ENCODE measurements around the gene SULT1A2.
"Not testable (repeated sequence)": the region's sequence is repeated elsewhere in the genome, so short reads cannot be mapped to it uniquely, and the experiment has no call there.

The SULT1A2 gene

GRCh38 chr16:28589930-28590329 lies 6.9 kb downstream of the SULT1A2 start:
- FAIRE-seq = no peak

DNA sequence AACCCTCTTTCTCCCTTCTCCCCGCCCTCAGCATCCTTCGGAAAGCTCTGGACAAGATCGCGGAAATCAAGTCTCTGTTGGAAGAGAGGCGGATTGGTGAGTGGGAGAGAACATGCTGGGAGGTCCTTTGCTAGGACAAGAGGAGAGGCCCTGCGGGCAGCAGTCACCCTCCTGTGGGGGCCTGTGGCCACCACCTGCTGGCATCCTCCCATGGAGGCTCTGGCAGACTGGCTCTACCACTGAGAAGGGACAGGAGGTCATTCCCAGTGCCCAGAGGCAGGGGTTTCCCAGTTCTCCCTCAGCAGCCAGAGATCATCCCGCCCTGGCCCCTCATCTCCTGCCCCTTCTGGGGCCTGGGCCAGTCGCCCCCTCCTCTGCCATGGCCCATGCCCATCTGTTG lies 7.8 kb downstream of the SULT1A2 start:
- no peak for FAIRE-seq

GRCh38 chr16:28587386-28587785 lies 9.5 kb downstream of the SULT1A2 start:
- FAIRE-seq = no peak

DNA sequence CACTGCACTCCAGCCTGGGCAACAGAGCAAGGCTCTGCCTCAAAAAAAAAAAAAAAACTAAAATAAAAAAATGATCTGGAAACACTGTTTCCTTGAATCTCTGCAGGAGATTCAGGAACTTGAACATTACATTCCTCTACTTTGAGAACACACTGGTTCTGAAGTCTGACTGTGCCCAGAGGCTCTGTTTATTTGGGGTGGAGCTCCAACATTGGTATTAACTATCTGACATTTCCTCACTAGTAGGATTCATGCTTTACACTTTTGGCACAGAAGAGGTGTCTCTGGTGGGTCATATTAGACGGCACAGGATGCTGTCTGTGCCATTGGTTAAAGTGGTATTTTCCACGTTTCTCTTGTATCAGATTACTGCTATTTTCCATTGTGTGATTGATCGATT lies 10.4 kb downstream of the SULT1A2 start:
- no peak for FAIRE-seq

- no peak for FAIRE-seq
Observed at GRCh38 chr16:28585674-28586073, 11.2 kb downstream of the SULT1A2 start.

- FAIRE-seq = no peak
Observed at GRCh38 chr16:28580726-28581315, 16.0 kb downstream of the SULT1A2 start.

DNA sequence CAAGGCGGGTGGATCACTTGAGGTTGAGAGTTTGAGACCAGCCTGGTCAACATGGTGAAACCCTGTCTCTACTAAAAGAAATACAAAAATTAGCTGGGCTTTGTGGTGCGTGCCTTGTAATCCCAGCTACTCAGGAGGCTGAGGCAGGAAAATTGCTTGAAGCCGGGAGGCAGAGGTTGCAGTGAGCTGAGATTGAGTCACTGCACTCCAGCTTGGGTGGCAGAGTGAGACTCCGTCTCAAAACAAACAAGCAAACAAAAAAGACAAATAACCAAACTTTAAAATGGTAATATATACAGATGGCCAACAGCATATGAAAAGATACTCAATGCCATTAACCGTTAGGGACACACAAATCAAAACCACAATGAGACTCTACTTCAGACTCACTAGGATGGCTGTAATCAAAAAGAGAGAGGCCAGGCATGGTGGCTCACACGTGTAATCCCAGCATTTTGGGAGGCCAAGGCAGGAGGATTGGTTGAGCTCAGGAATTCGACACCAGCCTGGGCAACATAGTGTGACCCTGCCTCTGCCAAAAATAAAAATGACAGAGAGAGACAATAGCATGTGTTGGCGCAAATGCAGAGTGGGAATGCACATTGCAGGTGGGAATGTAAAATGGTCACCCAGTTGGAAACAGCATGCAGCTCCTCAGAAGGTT lies 21.3 kb downstream of the SULT1A2 start:
- no peak for FAIRE-seq

GRCh38 chr16:28574925-28575324 lies 21.9 kb downstream of the SULT1A2 start:
- no peak for FAIRE-seq

GRCh38 chr16:28573738-28574718 lies 22.8 kb downstream of the SULT1A2 start:
- FAIRE-seq = no peak

- FAIRE-seq = no peak
Observed at GRCh38 chr16:28572696-28573510, 23.9 kb downstream of the SULT1A2 start.

DNA sequence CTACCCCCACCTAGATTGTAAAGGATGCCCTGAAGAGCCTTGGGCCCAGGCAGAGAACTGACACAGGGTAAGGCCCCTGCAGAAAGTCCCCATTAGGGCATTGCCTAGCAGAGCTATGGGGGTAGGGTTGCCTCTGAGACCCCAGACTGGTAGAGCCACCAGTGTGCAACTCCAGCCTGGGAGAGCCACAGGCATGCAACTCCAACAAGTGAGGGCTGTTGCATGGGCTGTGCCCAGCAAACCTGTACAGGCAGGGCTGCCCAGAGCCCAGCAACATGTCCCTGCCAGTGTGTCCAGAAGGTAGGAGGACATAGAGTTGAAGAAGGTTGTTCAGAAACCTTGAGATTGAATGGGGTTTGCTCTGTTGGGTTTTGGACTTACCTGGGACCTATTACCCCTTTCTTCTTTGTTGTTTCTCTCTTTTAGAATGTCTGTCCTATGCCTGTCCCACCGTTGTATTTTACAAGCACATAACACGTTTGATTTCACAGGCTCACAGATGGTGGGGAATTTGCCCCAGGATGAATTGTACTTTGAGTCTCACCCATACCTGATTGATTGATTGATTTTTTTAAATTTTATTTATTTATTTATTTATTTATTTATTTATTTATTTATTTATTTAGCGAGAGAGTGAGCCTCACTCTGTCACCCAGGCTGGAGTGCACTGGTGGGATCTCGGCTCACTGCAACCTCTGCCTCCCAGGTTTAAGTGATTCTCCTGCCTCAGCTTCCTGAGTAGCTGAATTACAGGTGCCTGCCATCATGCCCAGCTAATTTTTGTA lies 26.7 kb downstream of the SULT1A2 start:
- no peak for FAIRE-seq

DNA sequence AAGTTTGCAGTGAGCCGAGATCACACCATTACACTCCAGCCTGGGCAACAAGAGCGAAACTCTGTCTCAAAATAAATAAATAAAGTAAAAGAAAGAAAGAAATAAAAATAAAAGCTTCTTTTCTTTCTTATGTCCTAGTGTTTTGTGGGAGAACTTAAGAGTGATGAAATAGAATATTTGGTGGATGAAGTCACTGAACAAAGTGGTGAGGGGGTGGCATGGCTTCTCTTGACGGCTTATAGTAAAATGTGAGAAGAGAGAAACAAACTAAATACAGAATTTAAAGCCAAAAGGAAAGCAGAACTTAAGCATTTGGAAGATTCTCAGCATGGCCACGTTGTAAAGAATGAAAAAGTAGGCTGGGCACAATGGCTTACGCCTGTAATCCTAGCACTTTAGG lies 27.8 kb downstream of the SULT1A2 start:
- FAIRE-seq = no peak

DNA sequence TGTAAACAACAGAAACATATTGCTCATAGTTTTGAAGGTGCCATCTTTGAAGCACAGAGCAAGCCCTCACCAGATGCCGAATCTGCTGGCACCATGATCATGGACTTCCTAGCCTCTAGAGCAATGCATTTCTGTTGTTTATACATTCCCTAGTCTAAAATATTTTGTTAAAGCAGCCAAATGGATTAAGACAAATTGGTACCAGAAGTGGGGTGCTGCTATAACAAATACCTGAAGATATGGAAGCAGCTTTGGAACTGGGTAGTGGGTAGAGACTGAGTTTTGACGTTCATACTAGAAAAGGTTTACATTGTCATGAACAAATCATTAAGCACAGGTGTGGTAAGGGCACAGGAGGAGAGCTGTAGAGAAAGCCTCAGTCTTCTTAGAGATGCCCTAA lies 29.6 kb downstream of the SULT1A2 start:
- FAIRE-seq = no peak

- not testable (repeated sequence) for FAIRE-seq
Observed at GRCh38 chr16:28566233-28566925, 30.5 kb downstream of the SULT1A2 start.

GRCh38 chr16:28563218-28563617 lies 33.6 kb downstream of the SULT1A2 start:
- FAIRE-seq = no peak

GRCh38 chr16:28562199-28562598 lies 34.7 kb downstream of the SULT1A2 start:
- no peak for FAIRE-seq

DNA sequence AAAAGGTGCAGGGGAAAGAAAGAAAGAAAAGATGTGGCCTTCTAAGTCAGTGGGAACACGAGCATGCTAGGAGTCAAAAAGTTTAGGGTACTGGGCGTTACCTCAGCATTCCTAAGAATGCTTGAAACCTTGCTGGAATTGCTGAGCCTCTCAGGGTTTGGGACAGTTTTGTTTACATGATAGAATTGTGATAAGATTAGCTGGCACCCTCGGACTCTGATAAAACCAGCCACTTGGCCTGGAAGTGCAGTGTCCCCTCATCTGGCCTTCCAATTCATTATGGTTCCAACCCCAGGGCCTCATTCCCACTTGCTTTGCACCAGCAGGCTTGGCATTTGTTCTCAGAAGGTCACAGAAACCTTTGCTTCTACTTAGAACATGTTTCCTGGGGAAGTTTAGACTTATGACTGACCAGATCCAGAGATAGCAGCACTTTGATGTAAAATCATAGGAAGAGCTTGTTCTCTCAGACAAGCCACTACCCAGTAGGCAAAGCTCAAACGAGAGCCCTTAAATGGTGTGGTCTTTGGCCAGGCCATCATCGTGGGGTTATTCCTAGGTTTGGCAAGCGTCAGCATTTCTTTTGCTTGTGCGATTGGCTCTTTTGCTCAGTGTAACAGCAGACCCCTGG lies 35.2 kb downstream of the SULT1A2 start:
- no peak for FAIRE-seq

GRCh38 chr16:28558456-28558855 lies 38.4 kb downstream of the SULT1A2 start:
- FAIRE-seq = no peak

GRCh38 chr16:28556914-28557320 lies 39.9 kb downstream of the SULT1A2 start:
- no peak for FAIRE-seq

DNA sequence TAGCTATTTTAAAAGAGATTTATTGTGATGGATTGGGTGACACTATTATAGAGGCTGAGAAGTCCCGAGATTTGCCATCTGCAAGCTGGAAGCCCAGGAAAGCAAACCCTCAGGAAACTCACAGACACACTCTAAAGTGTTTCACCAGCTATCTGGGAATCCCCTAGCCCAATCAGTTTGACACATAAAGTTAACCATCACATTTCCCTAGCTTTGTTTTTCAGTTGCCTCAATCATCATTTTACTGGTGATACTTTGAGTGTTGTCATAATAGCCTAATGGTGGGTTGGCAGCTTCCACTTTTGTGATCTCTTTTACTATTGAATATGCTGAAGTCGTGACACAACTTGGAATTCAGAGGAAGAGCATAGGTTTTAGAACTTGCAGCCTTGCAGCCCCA lies 41.3 kb downstream of the SULT1A2 start:
- FAIRE-seq = no peak

All from colon (tissue), 2 donors.